GM10248 (cell line): ENCODE measurements around the gene GGT6.
A peak's percentile ranks its signal among the peaks of the same experiment; 100 is the strongest.
"Not testable (repeated sequence)": the region's sequence is repeated elsewhere in the genome, so short reads cannot be mapped to it uniquely, and the experiment has no call there.

Experiments
- CTCF ChIA-PET: fragments of 300-600 bp; sonication (Branson Sonifier 250); formaldehyde crosslinking; extraction: SDS; loops from one replicate; lab custom pipeline; 2021; ENCODE audit warnings: antibody characterized with exemption; lab: Yijun Ruan, JAX
- POLR2A ChIA-PET: fragments of 350-650 bp; sonication (Branson Sonifier 250); formaldehyde crosslinking; extraction: SDS; loops from one replicate; lab custom pipeline; 2020; ENCODE audit warnings: antibody characterized with exemption; lab: Yijun Ruan, JAX
- DNase-seq: peaks from one replicate; pipeline ENCODE4 v3.0.0; 2012; ENCODE audit errors: extremely low spot score
- CTCF ChIP-seq: IDR thresholded peaks from 2 replicates; pipeline ENCODE4 v1.5.1; 2012; ENCODE audit warnings: mild to moderate bottlenecking, low read depth; ENCODE audit errors: extremely low read depth, missing control alignments, control extremely low read depth

GGT6 gene

DNA sequence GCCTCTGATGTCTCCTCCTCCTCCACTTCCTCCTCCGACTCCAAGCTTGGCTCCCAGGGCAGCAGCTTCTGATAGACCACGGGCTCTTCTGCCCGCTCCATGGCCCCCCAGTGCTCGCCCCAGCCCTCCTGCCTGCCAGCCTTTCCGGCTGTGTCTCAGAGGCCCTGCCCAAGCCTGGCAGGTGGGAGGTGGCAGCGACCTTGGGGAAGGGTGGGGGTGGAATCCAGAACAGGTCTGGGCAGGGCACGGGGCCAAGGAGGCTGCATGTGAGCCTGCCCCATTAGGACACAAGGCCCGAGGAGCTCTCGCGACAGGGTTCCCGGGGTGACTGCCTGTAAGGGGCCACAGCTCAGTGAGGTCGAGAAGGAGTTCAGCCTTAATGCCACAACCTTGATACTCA lies at the start of gene GGT6:
Gene GGT6, minus strand, starts transcription at position 157 of the 400 bp plus-strand sequence. Its CDS starts 56 bp downstream, at position 101.
- ChIA-PET POLR2A (no interaction called here), CTCF (interaction anchor here (1.2 to 1.9 kb wide), 3 partner anchors 7 to 67 kb away, joined by 4 read pairs; no protein-coding TSS in a partner anchor)
- TF ChIP-seq CTCF: no peak
- no peak for DNase-seq

DNA sequence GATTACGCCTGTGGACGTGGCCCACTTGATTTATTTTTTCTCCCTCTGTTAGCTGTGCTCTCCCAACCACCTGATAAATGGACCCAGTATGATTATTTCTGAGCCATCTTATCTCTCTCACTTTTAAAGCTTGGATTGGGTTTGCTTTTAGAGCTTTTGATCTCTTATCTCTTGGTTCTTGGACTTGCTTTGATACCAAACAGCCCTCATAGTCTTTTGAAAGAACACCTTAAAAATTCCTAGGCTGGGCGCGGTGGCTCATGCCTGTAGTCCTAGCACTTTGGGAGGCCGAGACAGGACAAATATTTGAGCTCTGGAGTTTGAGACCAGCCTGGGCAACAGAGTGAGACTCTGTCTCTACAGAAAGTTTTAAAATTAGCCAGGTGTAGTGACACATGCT lies 49.8 kb upstream of the GGT6 start:
- DNase-seq: no peak
- no peak for TF ChIP-seq CTCF
- ChIA-PET CTCF (interaction anchor here (1.2 to 2.0 kb wide), 4 partner anchors 9 to 43 kb away, joined by 4 to 6 read pairs (median 4); no protein-coding TSS in a partner anchor), POLR2A (no interaction called here)

DNA sequence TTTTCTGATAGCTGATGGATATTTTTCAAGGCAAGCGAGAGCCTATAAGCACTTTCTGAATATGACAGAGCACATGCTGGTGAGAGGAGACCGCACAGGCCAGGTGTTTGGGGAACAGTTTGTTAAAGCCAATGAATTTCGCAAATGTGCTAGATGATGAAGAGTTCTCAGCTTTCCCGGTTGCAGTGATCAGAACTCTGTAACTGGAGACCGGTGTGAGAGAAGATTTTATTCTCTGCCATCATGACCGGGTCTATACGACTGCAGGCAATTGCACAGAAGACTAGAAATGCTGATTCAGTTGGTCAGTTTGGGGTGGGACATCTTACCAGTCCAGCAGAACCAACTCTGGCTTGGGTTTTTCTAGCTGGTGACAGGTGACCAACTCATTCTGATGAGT lies 49.4 kb upstream of the GGT6 start:
- ChIA-PET POLR2A (interaction anchor here (0.6 kb wide), 1 partner anchor 324 kb away, joined by 3 read pairs; no protein-coding TSS in a partner anchor), CTCF (interaction anchor here (1.2 to 2.7 kb wide), 3 partner anchors 9 to 43 kb away, joined by 4 to 7 read pairs (median 6); no protein-coding TSS in a partner anchor)
- TF ChIP-seq CTCF: no peak
- no peak for DNase-seq

GRCh38 chr17:4607773-4608187 lies 47.4 kb upstream of the GGT6 start:
- ChIA-PET CTCF (interaction anchor here (1.5 to 2.7 kb wide), 4 partner anchors 8 to 42 kb away, joined by 4 to 8 read pairs (median 6); no protein-coding TSS in a partner anchor), POLR2A (no interaction called here)
- no peak for TF ChIP-seq CTCF
- no peak for DNase-seq

DNA sequence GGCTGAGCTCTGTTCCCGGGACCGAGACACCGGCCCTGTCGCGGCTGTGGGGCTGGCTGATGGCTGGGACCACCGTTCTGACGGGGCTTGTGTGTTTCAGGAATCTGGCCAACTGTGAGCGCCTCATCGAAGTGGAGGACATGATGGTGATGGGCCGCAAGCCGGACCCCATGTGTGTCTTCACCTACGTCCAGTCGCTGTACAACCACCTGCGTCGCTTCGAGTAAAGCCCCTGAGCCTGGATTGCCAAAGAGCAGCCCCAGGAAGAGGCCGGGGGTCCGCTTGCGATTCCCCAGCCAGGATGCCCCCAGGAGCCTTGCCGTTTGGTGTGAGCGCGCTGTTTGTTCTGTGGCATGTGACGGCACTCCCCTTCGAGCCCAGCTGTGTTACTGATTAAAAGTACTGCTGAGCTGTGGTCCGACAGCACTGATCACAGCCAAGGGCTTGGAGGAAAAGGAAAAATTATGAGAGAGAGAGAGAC lies 46.9 kb upstream of the GGT6 start:
- no peak for DNase-seq
- no peak for TF ChIP-seq CTCF
- CTCF ChIA-PET: interaction anchor here (0.9 to 2.7 kb wide), 5 partner anchors 9 to 42 kb away, joined by 4 to 8 read pairs (median 5); no protein-coding TSS in a partner anchor
- POLR2A ChIA-PET: no interaction called here

- peak; percentile 62 for DNase-seq
- POLR2A ChIA-PET: no interaction called here
- CTCF ChIA-PET: interaction anchor here (1.0 to 1.3 kb wide), 2 partner anchors 11 to 19 kb away, joined by 3 read pairs; no protein-coding TSS in a partner anchor
- no peak for TF ChIP-seq CTCF
These were observed 45.4 kb upstream of the GGT6 start for GRCh38 chr17:4605826-4606225.

- POLR2A ChIA-PET: not testable (repeated sequence)
These were observed 44.4 kb upstream of the GGT6 start for GRCh38 chr17:4604736-4605135.

More at GRCh38 chr17:4604736-4605135, 44.4 kb upstream of the GGT6 start:
- CTCF ChIA-PET, DNase-seq: not testable (repeated sequence)
